WERI-Rb-1 (cell line): Measurements from ENCODE around the gene SYNC.

Source experiments
- DNase-seq: peaks from one replicate; pipeline ENCODE4 v3.0.0-alpha.2; 2020
- H3K27ac ChIP-seq: fragments of 250-450 bp; sonication (Bioruptor Pico); 2 replicates; pipeline ENCODE4 v1.5.1; 2020; ENCODE audit warnings: mild to moderate bottlenecking, moderate library complexity
- H3K27me3 ChIP-seq: fragments of 250-450 bp; sonication (Bioruptor Pico); 2 replicates; pipeline ENCODE4 v1.5.1; 2021; ENCODE audit warnings: mild to moderate bottlenecking, low read depth, moderate library complexity; ENCODE audit not compliant: insufficient read depth, severe bottlenecking
- H3K36me3 ChIP-seq: fragments of 250-450 bp; sonication (Bioruptor Pico); 2 replicates; pipeline ENCODE4 v1.5.1; 2020; ENCODE audit warnings: mild to moderate bottlenecking, moderate library complexity
- H3K4me3 ChIP-seq: 2 replicates; pipeline ENCODE4 v1.5.1; 2011; ENCODE audit warnings: low read depth, mild to moderate bottlenecking, control low read depth, low read length
- H3K9me3 ChIP-seq: fragments of 250-450 bp; sonication (Bioruptor Pico); 2 replicates; pipeline ENCODE4 v1.5.1; 2021; ENCODE audit warnings: mild to moderate bottlenecking, moderate library complexity; ENCODE audit not compliant: severe bottlenecking
- TF ChIP-seq, protein P1 (sequence below): IDR thresholded peaks from 2 replicates; pipeline ENCODE4 v1.5.1; 2011; ENCODE audit warnings: low read depth, mild to moderate bottlenecking, control low read depth, inconsistent platforms, low read length

The SYNC gene

DNA sequence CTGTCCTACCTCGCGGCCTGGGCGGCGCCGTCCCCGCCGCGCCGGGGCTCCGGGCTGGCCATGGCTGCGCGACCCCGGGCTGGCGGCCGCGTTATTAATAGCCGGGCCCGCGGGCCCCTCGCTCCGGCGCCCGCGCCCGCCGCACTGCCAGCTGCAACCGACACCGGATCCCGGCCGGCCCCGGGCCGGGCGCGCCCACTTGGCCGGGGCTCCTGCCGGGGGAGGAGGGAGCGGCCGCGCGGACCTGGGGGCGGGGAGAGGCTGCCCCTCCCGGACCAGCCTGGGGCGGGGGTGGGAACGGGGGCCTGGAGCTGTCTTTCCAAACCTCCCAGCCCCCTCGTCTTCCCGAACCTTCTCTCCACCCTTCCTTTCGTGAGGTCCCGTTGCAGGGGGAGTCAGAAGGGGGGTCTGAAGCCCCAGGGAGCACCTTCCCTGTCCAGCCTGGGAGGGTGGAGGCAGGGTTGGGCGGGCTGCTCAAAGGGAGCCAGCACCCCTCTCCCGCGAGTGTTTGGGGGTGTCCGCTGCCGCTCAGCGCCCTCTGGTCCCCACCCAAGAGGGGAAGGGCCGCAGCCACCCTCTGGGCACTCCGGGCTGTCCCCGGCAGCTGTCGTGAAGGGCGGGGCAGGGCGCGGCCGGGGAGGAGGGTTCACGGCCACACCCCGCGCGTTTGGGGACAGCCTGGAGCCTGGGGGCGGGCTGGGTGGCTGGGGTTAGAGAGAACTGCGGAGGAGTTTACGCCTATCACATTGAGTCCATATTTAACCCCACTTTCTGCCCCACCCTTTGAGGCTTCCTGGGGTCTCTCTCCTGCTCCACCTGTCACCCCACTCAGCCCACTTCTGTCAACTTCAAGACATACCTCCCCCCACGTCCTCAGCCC, at the start of gene SYNC:
SYNC (minus strand) TSS at position 172 of the 880 bp plus-strand sequence; CDS start at position 62, 110 bp downstream.
- DNase-seq = peak; percentile 28
- no peaks in the 10 kb centered on the region for H3K9me3 ChIP-seq
- H3K4me3 ChIP-seq = peak within 1 kb of the TSS; percentile 65
- no peaks in the 10 kb centered on the region for H3K27me3 ChIP-seq
- TF ChIP-seq, protein P1, sequence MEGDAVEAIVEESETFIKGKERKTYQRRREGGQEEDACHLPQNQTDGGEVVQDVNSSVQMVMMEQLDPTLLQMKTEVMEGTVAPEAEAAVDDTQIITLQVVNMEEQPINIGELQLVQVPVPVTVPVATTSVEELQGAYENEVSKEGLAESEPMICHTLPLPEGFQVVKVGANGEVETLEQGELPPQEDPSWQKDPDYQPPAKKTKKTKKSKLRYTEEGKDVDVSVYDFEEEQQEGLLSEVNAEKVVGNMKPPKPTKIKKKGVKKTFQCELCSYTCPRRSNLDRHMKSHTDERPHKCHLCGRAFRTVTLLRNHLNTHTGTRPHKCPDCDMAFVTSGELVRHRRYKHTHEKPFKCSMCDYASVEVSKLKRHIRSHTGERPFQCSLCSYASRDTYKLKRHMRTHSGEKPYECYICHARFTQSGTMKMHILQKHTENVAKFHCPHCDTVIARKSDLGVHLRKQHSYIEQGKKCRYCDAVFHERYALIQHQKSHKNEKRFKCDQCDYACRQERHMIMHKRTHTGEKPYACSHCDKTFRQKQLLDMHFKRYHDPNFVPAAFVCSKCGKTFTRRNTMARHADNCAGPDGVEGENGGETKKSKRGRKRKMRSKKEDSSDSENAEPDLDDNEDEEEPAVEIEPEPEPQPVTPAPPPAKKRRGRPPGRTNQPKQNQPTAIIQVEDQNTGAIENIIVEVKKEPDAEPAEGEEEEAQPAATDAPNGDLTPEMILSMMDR = no peak
- no peak within 1 kb of the TSS; the same call in 1 of the 2 replicates for H3K27ac ChIP-seq
- no peaks in the 10 kb centered on the region for H3K36me3 ChIP-seq

DNA sequence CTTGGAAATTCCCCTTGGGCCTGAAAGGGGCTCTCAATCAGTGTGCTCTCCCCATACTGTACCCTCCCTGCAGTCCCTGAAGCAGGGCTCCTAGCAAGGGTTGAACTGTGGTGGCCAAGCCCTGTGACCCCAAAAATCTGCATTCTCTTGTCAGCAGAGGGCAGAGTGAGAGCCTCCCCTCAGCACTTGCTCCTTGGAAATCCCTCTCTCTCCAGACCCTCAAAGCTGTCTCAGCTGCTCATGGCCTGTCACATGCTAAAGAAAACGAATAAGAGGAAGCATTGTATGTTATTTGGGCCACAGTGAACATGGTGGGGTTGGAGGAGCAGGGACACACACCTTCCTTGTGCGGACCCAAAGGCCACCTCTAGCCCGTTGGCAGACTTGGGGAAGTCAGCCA, 47.2 kb upstream of the SYNC start:
- H3K27ac ChIP-seq = no peak overlapping the region
- H3K4me3 ChIP-seq = no peak overlapping the region
- H3K9me3 ChIP-seq = no peaks in the 10 kb centered on the region
- H3K36me3 ChIP-seq = no peaks in the 10 kb centered on the region; the same call in 1 of the 2 replicates
- TF ChIP-seq, protein P1 = peak; percentile 23; the same call in 1 of the 2 replicates
- no peak for DNase-seq
- no peaks in the 10 kb centered on the region for H3K27me3 ChIP-seq

DNA sequence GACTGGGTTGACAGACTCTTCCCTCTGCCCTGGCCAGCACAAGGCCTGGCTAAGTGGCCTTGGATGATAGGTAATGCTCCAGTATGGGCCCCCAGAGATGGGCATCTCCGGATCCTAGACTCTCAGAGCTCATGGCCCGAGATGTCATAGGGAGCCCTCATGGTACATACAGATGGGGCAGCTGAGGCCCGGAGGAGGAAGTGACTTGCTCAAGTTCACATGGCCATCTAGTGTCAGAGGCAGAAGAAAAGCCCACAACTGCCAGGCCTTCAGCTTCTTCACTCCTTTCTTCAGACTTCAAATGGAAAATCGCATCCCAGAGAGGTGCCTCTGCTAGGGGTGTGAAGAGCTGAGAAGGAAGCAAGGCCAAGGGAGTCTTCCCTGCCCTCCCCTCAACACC, 46.8 kb upstream of the SYNC start:
- Histone ChIP-seq H3K36me3 (no peaks in the 10 kb centered on the region; the same call in 1 of the 2 replicates), H3K27ac (no peak overlapping the region), H3K4me3 (no peak overlapping the region), H3K27me3 (no peaks in the 10 kb centered on the region), H3K9me3 (no peaks in the 10 kb centered on the region)
- TF ChIP-seq, protein P1 = no peak
- no peak for DNase-seq

DNA sequence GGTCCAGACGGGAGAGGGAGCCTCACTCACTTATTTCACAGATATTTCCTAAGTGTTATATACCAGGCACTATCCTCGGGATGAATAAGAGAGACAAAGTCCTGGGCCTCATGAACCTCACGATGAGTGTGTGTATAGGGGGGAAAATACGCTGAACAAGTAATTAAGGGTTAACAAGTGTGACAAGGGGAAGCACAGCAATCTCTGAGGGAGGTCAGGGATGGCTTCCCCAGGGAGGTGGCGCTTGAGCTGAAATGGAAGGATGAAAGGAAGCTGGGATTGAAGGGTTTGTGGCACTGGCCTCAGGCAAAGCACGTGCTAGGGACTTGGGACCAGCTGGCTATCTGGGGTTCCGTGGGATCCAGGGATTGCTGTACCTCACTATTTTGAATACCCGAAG, 46.4 kb upstream of the SYNC start:
- Histone ChIP-seq H3K9me3 (no peaks in the 10 kb centered on the region), H3K4me3 (no peak overlapping the region), H3K27me3 (no peaks in the 10 kb centered on the region), H3K27ac (no peak overlapping the region), H3K36me3 (no peaks in the 10 kb centered on the region; the same call in 1 of the 2 replicates)
- TF ChIP-seq, protein P1 = no peak
- DNase-seq = no peak

DNA sequence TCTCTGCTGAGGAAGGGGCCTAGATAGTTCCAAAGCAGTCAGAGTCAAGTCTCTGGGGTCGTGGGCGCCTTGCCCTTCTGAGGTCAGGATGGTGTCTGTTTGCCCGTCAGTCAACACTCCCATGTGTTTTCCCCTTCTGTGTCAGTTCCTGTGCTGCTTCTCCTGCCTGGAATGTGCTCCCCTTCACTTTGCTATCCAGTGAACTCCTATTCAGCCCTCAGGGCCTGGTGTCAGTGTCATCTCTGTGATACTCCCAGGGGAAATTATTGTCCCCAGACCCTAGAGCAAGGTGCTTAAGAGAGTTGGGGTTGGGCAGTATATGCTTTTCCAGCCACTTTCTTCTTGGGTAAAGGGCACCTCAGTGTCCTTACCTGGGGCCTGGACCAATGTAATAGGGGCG, 45.8 kb upstream of the SYNC start:
- H3K4me3 ChIP-seq = no peak overlapping the region
- TF ChIP-seq, protein P1 = no peak
- no peaks in the 10 kb centered on the region; the same call in 1 of the 2 replicates for H3K36me3 ChIP-seq
- H3K27ac ChIP-seq = no peak overlapping the region
- H3K9me3 ChIP-seq = no peaks in the 10 kb centered on the region
- H3K27me3 ChIP-seq = no peaks in the 10 kb centered on the region
- no peak for DNase-seq
